GM03348 (cell line): ENCODE results near the gene SMARCB1.
A peak's percentile ranks its signal among the peaks of the same experiment; 100 is the strongest.

Source experiments
- DNase-seq: peaks from one replicate; pipeline ENCODE4 v3.0.0; 2012; ENCODE audit warnings: low spot score

Gene SMARCB1

DNA sequence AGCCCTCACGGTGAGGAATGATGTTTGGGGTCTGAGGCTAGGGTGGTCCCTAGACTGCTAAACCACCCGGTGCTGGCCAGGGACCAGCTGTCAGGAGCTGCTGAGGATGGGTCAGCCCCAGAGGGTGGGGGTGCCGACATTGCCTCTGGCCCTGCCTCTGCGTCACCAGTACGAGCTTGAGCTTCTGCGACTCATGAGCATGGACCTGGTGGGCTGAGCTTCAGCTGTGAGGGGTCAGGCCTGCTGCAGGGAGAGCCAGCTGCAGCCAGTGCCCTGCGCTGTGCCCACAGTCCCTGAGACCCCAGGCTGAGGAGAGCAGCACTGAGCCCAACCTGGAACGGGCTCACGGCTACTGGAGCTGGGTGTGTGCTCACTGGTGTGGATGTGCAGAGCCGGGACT lies 45.0 kb downstream of the SMARCB1 start:
- DNase-seq: no peak

- no peak for DNase-seq
These were observed 45.7 kb downstream of the SMARCB1 start for GRCh38 chr22:23832226-23833016.

DNA sequence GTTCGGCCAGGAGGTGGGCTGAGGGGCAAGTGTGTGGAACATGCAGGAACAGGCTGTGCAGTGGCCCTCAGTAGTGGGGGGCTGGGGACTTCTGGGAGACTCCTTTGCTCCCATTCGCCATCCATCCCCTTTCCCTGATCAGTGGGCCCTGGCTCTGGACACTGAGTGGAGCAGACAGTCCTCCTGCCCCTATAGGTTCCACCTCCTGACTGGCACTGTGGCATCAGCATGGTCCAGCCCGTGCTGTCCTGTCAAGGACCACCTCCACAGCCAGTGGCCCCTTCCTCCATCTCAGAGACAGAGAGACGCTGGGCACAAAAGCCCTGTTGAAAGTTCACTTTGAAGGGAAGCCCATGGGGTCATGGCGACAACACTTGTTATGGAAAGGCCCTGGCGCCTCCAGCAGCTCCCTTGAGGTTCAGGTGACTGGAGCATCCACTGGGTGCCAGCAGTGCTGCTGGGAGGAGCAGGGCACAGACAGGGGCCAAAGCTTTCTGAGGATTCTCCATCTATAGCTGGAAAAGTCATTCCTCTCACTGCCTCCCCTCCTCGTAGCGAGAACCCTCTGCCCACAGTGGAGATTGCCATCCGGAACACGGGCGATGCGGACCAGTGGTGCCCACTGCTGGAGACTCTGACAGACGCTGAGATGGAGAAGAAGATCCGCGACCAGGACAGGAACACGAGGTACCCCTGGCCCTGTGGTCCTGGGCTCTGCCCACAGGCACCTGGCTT lies 46.4 kb downstream of the SMARCB1 start:
- no peak for DNase-seq

GRCh38 chr22:23833911-23834317 lies 47.1 kb downstream of the SMARCB1 start:
- no peak for DNase-seq

DNA sequence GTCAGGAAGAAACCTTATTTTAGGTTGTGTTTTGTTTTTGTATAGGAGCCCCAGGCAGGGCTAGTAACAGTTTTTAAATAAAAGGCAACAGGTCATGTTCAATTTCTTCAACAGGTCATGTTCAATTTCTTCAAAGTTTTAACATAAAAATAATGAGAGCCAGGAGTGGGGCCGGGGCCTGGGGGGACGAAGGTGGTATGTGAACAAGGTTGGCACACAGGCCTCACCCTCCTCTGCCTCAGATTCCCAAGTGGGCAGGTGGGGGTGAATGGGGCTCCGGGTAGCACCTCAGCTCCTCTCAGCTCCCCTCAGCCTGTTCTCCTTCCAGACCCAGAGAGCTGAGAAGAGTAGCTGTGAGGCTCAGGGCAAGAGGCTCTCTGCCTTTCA lies 47.6 kb downstream of the SMARCB1 start:
- DNase-seq: no peak

DNA sequence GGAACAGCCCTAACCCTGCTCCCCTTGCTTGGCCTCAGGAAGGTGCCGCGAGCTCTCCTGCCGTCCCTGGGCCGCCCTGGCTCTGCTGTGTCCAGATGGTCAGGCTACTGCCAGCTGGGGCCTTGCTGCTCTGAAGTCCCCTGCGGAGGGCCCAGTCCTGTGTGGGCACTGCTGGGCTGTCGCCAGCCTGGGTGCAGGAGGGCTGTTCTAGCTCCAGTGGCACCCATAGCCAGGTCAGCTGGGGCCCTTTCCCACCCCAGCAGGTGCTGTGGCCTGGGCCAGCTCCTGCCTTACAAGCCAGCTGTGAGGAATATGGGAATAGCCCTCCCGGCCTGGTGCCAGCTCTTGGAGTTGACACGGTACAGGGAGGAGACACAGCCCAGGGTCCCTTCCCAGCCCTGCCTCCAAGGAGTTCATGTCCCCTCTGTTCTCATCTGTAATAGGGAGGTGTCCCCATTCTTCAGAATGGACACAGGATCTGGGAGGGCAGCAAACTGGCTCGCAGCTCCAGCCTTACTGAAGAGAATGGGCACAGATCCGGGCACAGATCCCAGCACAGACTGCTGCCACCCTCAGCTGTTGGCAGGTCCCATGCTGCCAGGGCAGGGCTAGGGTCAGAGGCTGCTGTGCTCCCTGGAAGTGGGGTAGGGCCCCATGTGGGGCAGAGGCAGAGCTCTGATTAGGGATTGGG lies 48.2 kb downstream of the SMARCB1 start:
- DNase-seq: no peak

DNA sequence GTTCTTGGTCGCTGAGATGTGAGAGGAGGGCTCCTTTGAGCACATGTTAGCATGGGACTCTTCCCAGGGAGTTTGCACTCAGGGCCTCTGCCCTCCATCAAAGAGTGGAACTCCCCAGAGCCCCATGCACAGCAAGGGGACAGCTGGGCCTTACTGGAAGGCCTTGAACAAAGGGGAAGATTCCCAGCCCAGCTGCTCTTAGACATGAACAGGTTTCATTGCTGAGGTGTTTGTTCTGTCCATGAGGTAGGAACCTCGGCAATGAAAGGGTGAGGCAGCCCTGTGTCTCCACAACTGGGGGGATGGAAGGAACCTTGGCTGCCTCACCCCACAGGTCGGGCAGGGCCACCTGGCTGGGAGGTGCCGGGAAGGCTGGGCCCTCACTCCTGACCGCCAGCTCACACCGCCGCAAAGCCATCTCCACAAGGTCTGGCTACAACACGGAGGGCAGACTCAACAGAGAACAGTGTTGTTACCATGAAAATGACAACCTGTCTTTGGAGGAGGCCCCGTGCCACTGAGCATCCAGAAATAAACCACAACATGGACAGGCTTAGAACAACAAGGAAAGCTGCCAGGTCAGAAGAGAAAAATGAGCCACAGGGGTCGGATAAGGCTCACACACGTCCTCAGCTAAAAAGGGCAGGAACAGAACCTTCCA lies 48.8 kb downstream of the SMARCB1 start:
- no peak for DNase-seq

GRCh38 chr22:23836281-23836680 lies 49.5 kb downstream of the SMARCB1 start:
- DNase-seq: no peak

- no peak for DNase-seq
These were observed 50.1 kb downstream of the SMARCB1 start for GRCh38 chr22:23836692-23837495.

GRCh38 chr22:23837496-23837859 lies 50.7 kb downstream of the SMARCB1 start:
- no peak for DNase-seq

GRCh38 chr22:23837911-23838680 lies 51.3 kb downstream of the SMARCB1 start:
- DNase-seq: no peak

- DNase-seq: peak; percentile 91
These were observed 52.1 kb downstream of the SMARCB1 start, which contains the start of gene DERL3 for GRCh38 chr22:23838681-23839468. TSS of gene DERL3 (minus strand) at chr22:23839006. CDS start at chr22:23838987, 19 bp downstream.

GRCh38 chr22:23840026-23840425 lies 53.3 kb downstream of the SMARCB1 start:
- DNase-seq: no peak

- DNase-seq: no peak
These were observed 54.5 kb downstream of the SMARCB1 start for GRCh38 chr22:23841292-23841691.

- no peak for DNase-seq
These were observed 55.1 kb downstream of the SMARCB1 start for GRCh38 chr22:23841736-23842445.

- DNase-seq: no peak
These were observed 55.8 kb downstream of the SMARCB1 start for GRCh38 chr22:23842599-23842998.

- DNase-seq: no peak
These were observed 58.0 kb downstream of the SMARCB1 start for GRCh38 chr22:23844739-23845202.

DNA sequence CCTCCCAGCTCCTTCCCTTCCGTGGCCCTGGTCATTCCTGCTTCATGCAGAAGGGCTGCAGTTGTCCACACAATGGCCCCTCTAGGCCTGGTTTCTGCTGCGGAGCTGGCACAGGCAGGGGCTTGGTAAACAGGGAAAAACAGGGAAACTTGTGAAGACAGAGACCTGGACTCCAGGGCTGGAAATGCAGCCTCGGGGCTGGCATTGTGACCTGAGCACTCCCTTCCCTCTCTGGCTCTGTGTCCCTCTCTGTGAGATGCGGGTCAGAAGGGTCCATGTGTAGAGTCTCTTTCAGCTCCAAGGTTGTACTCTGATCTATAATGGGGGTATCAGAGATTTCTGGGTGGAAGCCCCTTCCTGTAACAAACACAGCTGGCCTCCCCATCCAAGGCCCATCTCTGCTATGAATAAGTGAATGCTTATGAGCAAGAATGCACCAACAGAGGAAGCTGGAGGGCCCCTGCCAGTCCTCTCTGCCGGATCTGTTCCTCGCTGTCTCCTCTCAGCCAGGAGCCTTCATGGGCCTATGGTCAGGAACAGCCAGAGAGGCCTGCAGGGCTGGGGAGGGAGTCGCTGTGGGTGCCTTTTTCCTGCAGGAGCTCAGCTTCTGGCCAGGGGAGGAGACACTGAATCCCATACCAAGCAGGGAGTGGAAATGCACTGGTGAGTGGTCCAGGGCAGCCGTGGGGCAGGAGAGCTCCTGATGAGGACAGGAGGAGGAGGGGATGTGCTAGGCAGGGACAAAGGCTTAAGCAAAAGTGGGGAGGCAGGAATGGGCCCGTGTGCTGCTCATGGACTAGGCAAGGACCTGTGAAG lies 58.7 kb downstream of the SMARCB1 start:
- no peak for DNase-seq
